GM23338 (cell line): Measurements from ENCODE around the gene SBF1.
"Not testable (repeated sequence)": the region's sequence is repeated elsewhere in the genome, so short reads cannot be mapped to it uniquely, and the experiment has no call there.

ENCODE experiments used
- CREB1 ChIP-seq: fragments of 250-450 bp; sonication (Bioruptor Pico); IDR thresholded peaks from 2 replicates; pipeline ENCODE4 v1.5.0; 2020; ENCODE audit warnings: low read depth, mild to moderate bottlenecking, moderate library complexity
- EZH2 ChIP-seq: fragments of 200-600 bp; sonication (generic); IDR thresholded peaks from one replicate; pipeline ENCODE4 v1.8.0; 2017; ENCODE audit warnings: antibody characterized with exemption, mild to moderate bottlenecking, low read depth; ENCODE audit not compliant: unreplicated experiment
- EZH2phosphoT487 ChIP-seq: fragments of 200-600 bp; sonication (generic); IDR thresholded peaks from one replicate; pipeline ENCODE4 v1.8.1; 2018; ENCODE audit warnings: antibody characterized with exemption; ENCODE audit not compliant: unreplicated experiment
- JUNB ChIP-seq: IDR thresholded peaks from one replicate; pipeline ENCODE4 v1.6.1; 2016; ENCODE audit warnings: antibody characterized with exemption; ENCODE audit not compliant: unreplicated experiment
- NANOG ChIP-seq: IDR thresholded peaks from 2 replicates; pipeline ENCODE4 v1.6.1; 2016; ENCODE audit warnings: antibody characterized with exemption, borderline replicate concordance
- POLR2AphosphoS5 ChIP-seq: IDR thresholded peaks from 2 replicates; pipeline ENCODE4 v1.6.1; 2016; ENCODE audit warnings: antibody characterized with exemption, low read depth
- STAT1 ChIP-seq: IDR thresholded peaks from one replicate; pipeline ENCODE4 v1.6.1; 2016; ENCODE audit warnings: antibody characterized with exemption; ENCODE audit not compliant: unreplicated experiment
- ZNF331 ChIP-seq: fragments of 250-450 bp; sonication (Bioruptor Pico); IDR thresholded peaks from 2 replicates; pipeline ENCODE4 v1.5.0; 2020; ENCODE audit warnings: low read depth, mild to moderate bottlenecking, moderate library complexity
- TF ChIP-seq, protein P1 (sequence below), 2 experiments: fragments of 200-600 bp in 1 of 2; sonication (generic) in 1 of 2; conservative IDR thresholded peaks; 2 replicates each; pipeline versions ENCODE4 v1.5.1 to v1.6.1; 2016 to 2017; ENCODE audit warnings: antibody characterized with exemption in 2 of 2, low read depth in 2 of 2, mild to moderate bottlenecking in 2 of 2, moderate library complexity in 1 of 2
- TF ChIP-seq, protein P2 (sequence below): IDR thresholded peaks from one replicate; pipeline ENCODE4 v1.6.1; 2018; ENCODE audit warnings: antibody characterized with exemption; ENCODE audit not compliant: unreplicated experiment
- TF ChIP-seq, protein P3 (sequence below): IDR thresholded peaks from 2 replicates; pipeline ENCODE4 v1.6.1; 2016; ENCODE audit warnings: antibody characterized with exemption
- TF ChIP-seq, protein P4 (sequence below): fragments of 250-450 bp; sonication (Bioruptor Pico); IDR thresholded peaks from 2 replicates; pipeline ENCODE4 v1.5.0; 2020; ENCODE audit warnings: mild to moderate bottlenecking, moderate library complexity

DNA sequence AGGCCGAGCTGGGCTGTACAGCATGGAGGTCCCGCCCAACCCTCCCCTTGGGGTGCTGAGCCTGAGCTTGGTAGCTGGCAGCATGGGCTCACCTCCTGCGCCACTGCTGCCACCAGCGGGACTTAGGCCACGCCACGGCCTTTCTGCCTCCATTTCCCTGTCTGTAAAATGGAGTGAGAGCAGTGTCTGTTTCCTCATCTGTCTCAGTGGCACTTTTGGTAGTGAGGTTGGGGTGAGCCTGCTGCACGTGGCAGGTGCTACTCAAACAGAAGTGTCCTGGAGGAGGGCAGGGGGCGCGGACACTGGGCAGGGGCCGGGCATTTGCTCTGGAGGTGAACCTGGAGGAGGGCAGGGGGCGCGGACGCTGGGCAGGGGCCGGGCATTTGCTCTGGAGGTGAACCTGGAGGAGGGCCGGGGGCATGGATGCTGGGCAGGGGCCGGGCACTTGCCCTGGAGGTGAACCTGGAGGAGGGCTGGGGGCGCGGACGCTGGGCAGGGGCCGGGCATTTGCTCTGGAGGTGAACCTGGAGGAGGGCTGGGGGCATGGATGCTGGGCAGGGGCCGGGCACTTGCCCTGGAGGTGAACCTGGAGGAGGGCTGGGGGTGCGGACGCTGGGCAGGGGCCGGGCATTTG, 41.8 kb downstream of the SBF1 start:
- not testable (repeated sequence) for TF ChIP-seq ZNF331 (CRISPR knock-in tag); EZH2; STAT1; POLR2AphosphoS5; EZH2phosphoT487; NANOG; JUNB; CREB1 (CRISPR knock-in tag)
- TF ChIP-seq, protein P1, sequence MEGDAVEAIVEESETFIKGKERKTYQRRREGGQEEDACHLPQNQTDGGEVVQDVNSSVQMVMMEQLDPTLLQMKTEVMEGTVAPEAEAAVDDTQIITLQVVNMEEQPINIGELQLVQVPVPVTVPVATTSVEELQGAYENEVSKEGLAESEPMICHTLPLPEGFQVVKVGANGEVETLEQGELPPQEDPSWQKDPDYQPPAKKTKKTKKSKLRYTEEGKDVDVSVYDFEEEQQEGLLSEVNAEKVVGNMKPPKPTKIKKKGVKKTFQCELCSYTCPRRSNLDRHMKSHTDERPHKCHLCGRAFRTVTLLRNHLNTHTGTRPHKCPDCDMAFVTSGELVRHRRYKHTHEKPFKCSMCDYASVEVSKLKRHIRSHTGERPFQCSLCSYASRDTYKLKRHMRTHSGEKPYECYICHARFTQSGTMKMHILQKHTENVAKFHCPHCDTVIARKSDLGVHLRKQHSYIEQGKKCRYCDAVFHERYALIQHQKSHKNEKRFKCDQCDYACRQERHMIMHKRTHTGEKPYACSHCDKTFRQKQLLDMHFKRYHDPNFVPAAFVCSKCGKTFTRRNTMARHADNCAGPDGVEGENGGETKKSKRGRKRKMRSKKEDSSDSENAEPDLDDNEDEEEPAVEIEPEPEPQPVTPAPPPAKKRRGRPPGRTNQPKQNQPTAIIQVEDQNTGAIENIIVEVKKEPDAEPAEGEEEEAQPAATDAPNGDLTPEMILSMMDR (conservative IDR thresholded peaks at IDR 0.05; ENCODE audit: low read depth in 2 of 2), result not testable (repeated sequence)
- TF ChIP-seq, protein P2, sequence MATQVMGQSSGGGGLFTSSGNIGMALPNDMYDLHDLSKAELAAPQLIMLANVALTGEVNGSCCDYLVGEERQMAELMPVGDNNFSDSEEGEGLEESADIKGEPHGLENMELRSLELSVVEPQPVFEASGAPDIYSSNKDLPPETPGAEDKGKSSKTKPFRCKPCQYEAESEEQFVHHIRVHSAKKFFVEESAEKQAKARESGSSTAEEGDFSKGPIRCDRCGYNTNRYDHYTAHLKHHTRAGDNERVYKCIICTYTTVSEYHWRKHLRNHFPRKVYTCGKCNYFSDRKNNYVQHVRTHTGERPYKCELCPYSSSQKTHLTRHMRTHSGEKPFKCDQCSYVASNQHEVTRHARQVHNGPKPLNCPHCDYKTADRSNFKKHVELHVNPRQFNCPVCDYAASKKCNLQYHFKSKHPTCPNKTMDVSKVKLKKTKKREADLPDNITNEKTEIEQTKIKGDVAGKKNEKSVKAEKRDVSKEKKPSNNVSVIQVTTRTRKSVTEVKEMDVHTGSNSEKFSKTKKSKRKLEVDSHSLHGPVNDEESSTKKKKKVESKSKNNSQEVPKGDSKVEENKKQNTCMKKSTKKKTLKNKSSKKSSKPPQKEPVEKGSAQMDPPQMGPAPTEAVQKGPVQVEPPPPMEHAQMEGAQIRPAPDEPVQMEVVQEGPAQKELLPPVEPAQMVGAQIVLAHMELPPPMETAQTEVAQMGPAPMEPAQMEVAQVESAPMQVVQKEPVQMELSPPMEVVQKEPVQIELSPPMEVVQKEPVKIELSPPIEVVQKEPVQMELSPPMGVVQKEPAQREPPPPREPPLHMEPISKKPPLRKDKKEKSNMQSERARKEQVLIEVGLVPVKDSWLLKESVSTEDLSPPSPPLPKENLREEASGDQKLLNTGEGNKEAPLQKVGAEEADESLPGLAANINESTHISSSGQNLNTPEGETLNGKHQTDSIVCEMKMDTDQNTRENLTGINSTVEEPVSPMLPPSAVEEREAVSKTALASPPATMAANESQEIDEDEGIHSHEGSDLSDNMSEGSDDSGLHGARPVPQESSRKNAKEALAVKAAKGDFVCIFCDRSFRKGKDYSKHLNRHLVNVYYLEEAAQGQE, result not testable (repeated sequence)
- TF ChIP-seq, protein P3, sequence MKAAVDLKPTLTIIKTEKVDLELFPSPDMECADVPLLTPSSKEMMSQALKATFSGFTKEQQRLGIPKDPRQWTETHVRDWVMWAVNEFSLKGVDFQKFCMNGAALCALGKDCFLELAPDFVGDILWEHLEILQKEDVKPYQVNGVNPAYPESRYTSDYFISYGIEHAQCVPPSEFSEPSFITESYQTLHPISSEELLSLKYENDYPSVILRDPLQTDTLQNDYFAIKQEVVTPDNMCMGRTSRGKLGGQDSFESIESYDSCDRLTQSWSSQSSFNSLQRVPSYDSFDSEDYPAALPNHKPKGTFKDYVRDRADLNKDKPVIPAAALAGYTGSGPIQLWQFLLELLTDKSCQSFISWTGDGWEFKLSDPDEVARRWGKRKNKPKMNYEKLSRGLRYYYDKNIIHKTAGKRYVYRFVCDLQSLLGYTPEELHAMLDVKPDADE, result not testable (repeated sequence)
- TF ChIP-seq, protein P4, sequence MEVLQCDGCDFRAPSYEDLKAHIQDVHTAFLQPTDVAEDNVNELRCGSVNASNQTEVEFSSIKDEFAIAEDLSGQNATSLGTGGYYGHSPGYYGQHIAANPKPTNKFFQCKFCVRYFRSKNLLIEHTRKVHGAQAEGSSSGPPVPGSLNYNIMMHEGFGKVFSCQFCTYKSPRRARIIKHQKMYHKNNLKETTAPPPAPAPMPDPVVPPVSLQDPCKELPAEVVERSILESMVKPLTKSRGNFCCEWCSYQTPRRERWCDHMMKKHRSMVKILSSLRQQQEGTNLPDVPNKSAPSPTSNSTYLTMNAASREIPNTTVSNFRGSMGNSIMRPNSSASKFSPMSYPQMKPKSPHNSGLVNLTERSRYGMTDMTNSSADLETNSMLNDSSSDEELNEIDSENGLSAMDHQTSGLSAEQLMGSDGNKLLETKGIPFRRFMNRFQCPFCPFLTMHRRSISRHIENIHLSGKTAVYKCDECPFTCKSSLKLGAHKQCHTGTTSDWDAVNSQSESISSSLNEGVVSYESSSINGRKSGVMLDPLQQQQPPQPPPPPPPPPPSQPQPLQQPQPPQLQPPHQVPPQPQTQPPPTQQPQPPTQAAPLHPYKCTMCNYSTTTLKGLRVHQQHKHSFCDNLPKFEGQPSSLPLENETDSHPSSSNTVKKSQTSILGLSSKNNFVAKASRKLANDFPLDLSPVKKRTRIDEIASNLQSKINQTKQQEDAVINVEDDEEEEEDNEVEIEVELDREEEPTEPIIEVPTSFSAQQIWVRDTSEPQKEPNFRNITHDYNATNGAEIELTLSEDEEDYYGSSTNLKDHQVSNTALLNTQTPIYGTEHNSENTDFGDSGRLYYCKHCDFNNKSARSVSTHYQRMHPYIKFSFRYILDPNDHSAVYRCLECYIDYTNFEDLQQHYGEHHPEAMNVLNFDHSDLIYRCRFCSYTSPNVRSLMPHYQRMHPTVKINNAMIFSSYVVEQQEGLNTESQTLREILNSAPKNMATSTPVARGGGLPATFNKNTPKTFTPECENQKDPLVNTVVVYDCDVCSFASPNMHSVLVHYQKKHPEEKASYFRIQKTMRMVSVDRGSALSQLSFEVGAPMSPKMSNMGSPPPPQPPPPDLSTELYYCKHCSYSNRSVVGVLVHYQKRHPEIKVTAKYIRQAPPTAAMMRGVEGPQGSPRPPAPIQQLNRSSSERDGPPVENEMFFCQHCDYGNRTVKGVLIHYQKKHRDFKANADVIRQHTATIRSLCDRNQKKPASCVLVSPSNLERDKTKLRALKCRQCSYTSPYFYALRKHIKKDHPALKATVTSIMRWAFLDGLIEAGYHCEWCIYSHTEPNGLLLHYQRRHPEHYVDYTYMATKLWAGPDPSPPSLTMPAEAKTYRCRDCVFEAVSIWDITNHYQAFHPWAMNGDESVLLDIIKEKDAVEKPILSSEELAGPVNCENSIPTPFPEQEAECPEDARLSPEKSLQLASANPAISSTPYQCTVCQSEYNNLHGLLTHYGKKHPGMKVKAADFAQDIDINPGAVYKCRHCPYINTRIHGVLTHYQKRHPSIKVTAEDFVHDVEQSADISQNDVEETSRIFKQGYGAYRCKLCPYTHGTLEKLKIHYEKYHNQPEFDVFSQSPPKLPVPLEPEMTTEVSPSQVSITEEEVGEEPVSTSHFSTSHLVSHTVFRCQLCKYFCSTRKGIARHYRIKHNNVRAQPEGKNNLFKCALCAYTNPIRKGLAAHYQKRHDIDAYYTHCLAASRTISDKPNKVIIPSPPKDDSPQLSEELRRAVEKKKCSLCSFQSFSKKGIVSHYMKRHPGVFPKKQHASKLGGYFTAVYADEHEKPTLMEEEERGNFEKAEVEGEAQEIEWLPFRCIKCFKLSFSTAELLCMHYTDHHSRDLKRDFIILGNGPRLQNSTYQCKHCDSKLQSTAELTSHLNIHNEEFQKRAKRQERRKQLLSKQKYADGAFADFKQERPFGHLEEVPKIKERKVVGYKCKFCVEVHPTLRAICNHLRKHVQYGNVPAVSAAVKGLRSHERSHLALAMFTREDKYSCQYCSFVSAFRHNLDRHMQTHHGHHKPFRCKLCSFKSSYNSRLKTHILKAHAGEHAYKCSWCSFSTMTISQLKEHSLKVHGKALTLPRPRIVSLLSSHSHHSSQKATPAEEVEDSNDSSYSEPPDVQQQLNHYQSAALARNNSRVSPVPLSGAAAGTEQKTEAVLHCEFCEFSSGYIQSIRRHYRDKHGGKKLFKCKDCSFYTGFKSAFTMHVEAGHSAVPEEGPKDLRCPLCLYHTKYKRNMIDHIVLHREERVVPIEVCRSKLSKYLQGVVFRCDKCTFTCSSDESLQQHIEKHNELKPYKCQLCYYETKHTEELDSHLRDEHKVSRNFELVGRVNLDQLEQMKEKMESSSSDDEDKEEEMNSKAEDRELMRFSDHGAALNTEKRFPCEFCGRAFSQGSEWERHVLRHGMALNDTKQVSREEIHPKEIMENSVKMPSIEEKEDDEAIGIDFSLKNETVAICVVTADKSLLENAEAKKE, result not testable (repeated sequence)
